ENCODE measurements around the gene OSBPL10.

GRCh38 chr3:31800436-31800835, 180.6 kb downstream of the OSBPL10 start:
- TF ChIP-seq EP300 (IDR thresholded peaks at IDR 0.05) (no peak), CTCF (IDR thresholded peaks at IDR 0.05) (no peak)
